Gastroesophageal sphincter (tissue), 3 donors: ENCODE data around the gene PSG5.

ENCODE experiments used
- CTCF ChIP-seq, 4 experiments: fragments of 200-600 bp in 2 of 4; fragments of 450-650 bp in 2 of 4; sonication (generic) in 1 of 4; IDR thresholded peaks; one replicate each; pipeline ENCODE4 v1.5.1; 2017 to 2019; ENCODE audit warnings: antibody characterized with exemption in 4 of 4, mild to moderate bottlenecking in 2 of 4, moderate library complexity in 2 of 4
- EP300 ChIP-seq: sonication (generic); formaldehyde crosslinking; IDR thresholded peaks from one replicate; pipeline ENCODE4 v1.6.1; 2017; ENCODE audit warnings: antibody characterized with exemption, mild to moderate bottlenecking
- POLR2A ChIP-seq, 2 donors: fragments of 450-650 bp; IDR thresholded peaks; one replicate each; pipeline ENCODE4 v1.6.1; 2017; ENCODE audit warnings: antibody characterized with exemption in 2 of 2, mild to moderate bottlenecking in 2 of 2, moderate library complexity in 1 of 2

GRCh38 chr19:43152214-43152613 lies 34.1 kb downstream of the PSG5 start:
- TF ChIP-seq POLR2A (IDR thresholded peaks at IDR 0.05) (no peak), EP300 (no peak), CTCF (IDR thresholded peaks at IDR 0.05) (no peak)
